SK-N-SH (cell line): ENCODE results near the gene TCN1. TPM values are rescaled to one million over a fixed set of nuclear protein-coding genes. Genes with fewer than 3 reads are reported as not detected.

Experiments used
- CTCF ChIA-PET: fragments of 300-600, 350-600 bp; formaldehyde crosslinking; extraction: SDS; loops from one replicate; lab custom pipeline; 2021; lab: Yijun Ruan, JAX
- POLR2A ChIA-PET: fragments of 350-600 bp; sonication (Branson Sonifier 250); formaldehyde crosslinking; extraction: SDS; loops from one replicate; lab custom pipeline; 2020; ENCODE audit warnings: antibody characterized with exemption, inconsistent platforms; lab: Yijun Ruan, JAX
- DNase-seq: peaks from one replicate; pipeline ENCODE4 v3.0.0; 2012
- H2AFZ ChIP-seq: fragments of 200-600 bp; sonication (generic); 2 replicates; pipeline ENCODE4 v1.8.1; 2016; ENCODE audit warnings: antibody characterized with exemption, mild to moderate bottlenecking, low read depth
- H3F3A ChIP-seq: fragments of 200-600 bp; sonication (generic); replicated peaks from 2 replicates; pipeline ENCODE3; 2016; ENCODE audit warnings: antibody characterized with exemption, mild to moderate bottlenecking; ENCODE audit not compliant: insufficient read depth
- H3K27ac ChIP-seq, 2 experiments: fragments of 200-500 bp in 1 of 2; fragments of 200-600 bp in 1 of 2; sonication (Bioruptor generic) in 1 of 2; sonication (generic), shearing (Covaris generic) in 1 of 2; 2 replicates each; pipeline versions ENCODE4 v1.5.1 to v1.6.1; 2014 to 2016; ENCODE audit warnings: low read depth in 2 of 2, inconsistent platforms in 1 of 2, low read length in 1 of 2, mild to moderate bottlenecking in 1 of 2, mixed read lengths in 1 of 2
- H3K27me3 ChIP-seq: fragments of 200-600 bp; sonication (generic), shearing (Covaris generic); 2 replicates; pipeline ENCODE4 v1.6.1; 2016; ENCODE audit warnings: mixed run types; ENCODE audit not compliant: insufficient read depth
- H3K36me3 ChIP-seq, 2 experiments: fragments of 200-500 bp in 1 of 2; fragments of 200-600 bp in 1 of 2; sonication (Bioruptor generic) in 1 of 2; sonication (generic) in 1 of 2; replicated peaks in 1 of 2; 2 replicates each; pipeline versions ENCODE3 to v1.5.1; 2014 to 2016; ENCODE audit warnings: low read length in 1 of 2, mild to moderate bottlenecking in 1 of 2; ENCODE audit not compliant: insufficient read depth in 2 of 2, control insufficient read depth in 1 of 2
- H3K4me1 ChIP-seq, 2 experiments: fragments of 200-500 bp in 1 of 2; fragments of 200-600 bp in 1 of 2; sonication (Bioruptor generic) in 1 of 2; sonication (generic), shearing (Covaris generic) in 1 of 2; 2 replicates each; pipeline versions ENCODE4 v1.5.1 to v1.6.1; 2014 to 2016; ENCODE audit warnings: low read depth in 1 of 2, low read length in 1 of 2, mixed run types in 1 of 2; ENCODE audit not compliant: insufficient read depth in 2 of 2, control insufficient read depth in 1 of 2
- H3K4me2 ChIP-seq: fragments of 200-600 bp; sonication (generic), shearing (Covaris generic); 2 replicates; pipeline ENCODE4 v1.6.1; 2017; ENCODE audit warnings: mixed run types
- H3K4me3 ChIP-seq, 2 experiments: fragments of 200-500 bp in 1 of 2; fragments of 200-600 bp in 1 of 2; sonication (Bioruptor generic) in 1 of 2; sonication (generic), shearing (Covaris generic) in 1 of 2; 2 replicates each; pipeline versions ENCODE4 v1.5.1 to v1.8.1; 2014 to 2016; ENCODE audit warnings: low read depth in 2 of 2, inconsistent platforms in 1 of 2, low read length in 1 of 2, mild to moderate bottlenecking in 1 of 2, mixed read lengths in 1 of 2, moderate library complexity in 1 of 2
- H3K79me2 ChIP-seq: fragments of 200-600 bp; sonication (generic); 2 replicates; pipeline ENCODE4 v1.8.1; 2017; ENCODE audit warnings: mild to moderate bottlenecking; ENCODE audit not compliant: insufficient read depth
- H3K9ac ChIP-seq: fragments of 200-600 bp; sonication (generic); 2 replicates; pipeline ENCODE4 v1.6.1; 2017; ENCODE audit warnings: mixed run types
- H3K9me2 ChIP-seq: fragments of 200-600 bp; sonication (generic); 2 replicates; pipeline ENCODE4 v1.6.1; 2017; ENCODE audit warnings: mixed run types
- H3K9me3 ChIP-seq: fragments of 200-600 bp; sonication (generic); 2 replicates; pipeline ENCODE4 v1.6.1; 2017; ENCODE audit warnings: mixed run types, mild to moderate bottlenecking, moderate library complexity
- H4K20me1 ChIP-seq: fragments of 200-600 bp; sonication (generic); 2 replicates; pipeline ENCODE4 v1.6.1; 2017; ENCODE audit warnings: mild to moderate bottlenecking, mixed run types; ENCODE audit not compliant: insufficient read depth
- FOSL2 ChIP-seq: IDR thresholded peaks from 2 replicates; pipeline ENCODE4 v1.4.0; 2012; ENCODE audit warnings: low read depth, mild to moderate bottlenecking, moderate library complexity, borderline replicate concordance
- FOXJ3 ChIP-seq: sonication (generic); formaldehyde crosslinking; IDR thresholded peaks from 2 replicates; pipeline ENCODE4 v1.5.1; 2020; ENCODE audit warnings: mild to moderate bottlenecking, missing genetic modification reagents
- FOXM1 ChIP-seq: IDR thresholded peaks from 2 replicates; pipeline ENCODE4 v1.4.0; 2012; ENCODE audit warnings: low read depth, mild to moderate bottlenecking
- GABPA ChIP-seq: IDR thresholded peaks from 2 replicates; pipeline ENCODE4 v1.4.0; 2012; ENCODE audit warnings: low read depth, mild to moderate bottlenecking
- JUND ChIP-seq: IDR thresholded peaks from 2 replicates; pipeline ENCODE4 v1.4.0; 2012
- MEF2A ChIP-seq: IDR thresholded peaks from 2 replicates; pipeline ENCODE4 v1.4.0; 2012; ENCODE audit warnings: low read depth, borderline replicate concordance
- NFIC ChIP-seq: IDR thresholded peaks from 2 replicates; pipeline ENCODE4 v1.4.0; 2012; ENCODE audit warnings: borderline replicate concordance
- NRF1 ChIP-seq: IDR thresholded peaks from 2 replicates; pipeline ENCODE4 v1.6.1; 2012; ENCODE audit warnings: low read depth, mild to moderate bottlenecking, low read length
- POLR2AphosphoS5 ChIP-seq: IDR thresholded peaks from 2 replicates; pipeline ENCODE4 v1.6.1; 2012; ENCODE audit warnings: low read depth, low read length
- SMC3 ChIP-seq: IDR thresholded peaks from 2 replicates; pipeline ENCODE4 v1.6.1; 2012; ENCODE audit warnings: low read depth, low read length, improper control_type of control experiment
- WGBS: methylation state at CpG from one replicate; pipeline ENCODE4 v1.1.6; 2017; ENCODE audit warnings: low lambda C conversion rate; 5-methylcytosine and 5-hydroxymethylcytosine counted together
- polyA plus RNA-seq, 3 experiments: library from polyadenylated mRNA; depleted of rRNA; stranded (reverse); fragments of >200 nt; gene quantifications; 2 replicates each; pipeline ENCODE4 v1.2.3, GENCODE V29; 2012
- TF ChIP-seq, protein P1 (sequence below): fragments of 200-600 bp; sonication (generic); IDR thresholded peaks from 2 replicates; pipeline ENCODE4 v1.6.1; 2017; ENCODE audit warnings: antibody characterized with exemption, mild to moderate bottlenecking, moderate library complexity
- TF ChIP-seq, protein P2 (sequence below): IDR thresholded peaks from 2 replicates; pipeline ENCODE4 v1.4.0; 2012; ENCODE audit warnings: low read depth
- TF ChIP-seq, protein P3 (sequence below): IDR thresholded peaks from 2 replicates; pipeline ENCODE4; 2012
- TF ChIP-seq, protein P4 (sequence below): IDR thresholded peaks from 2 replicates; pipeline ENCODE4 v1.4.0; 2012; ENCODE audit warnings: low read depth, borderline replicate concordance
- TF ChIP-seq, protein P5 (sequence below): fragments of 150-350 bp; IDR thresholded peaks from 2 replicates; pipeline ENCODE4 v1.6.1; 2017; ENCODE audit warnings: antibody characterized with exemption, low read length, low read depth, borderline replicate concordance

Gene TCN1
- polyA plus RNA-seq, 1 of the 3 experiments (the other 2 are of a cell fraction): 0.03 TPM

DNA sequence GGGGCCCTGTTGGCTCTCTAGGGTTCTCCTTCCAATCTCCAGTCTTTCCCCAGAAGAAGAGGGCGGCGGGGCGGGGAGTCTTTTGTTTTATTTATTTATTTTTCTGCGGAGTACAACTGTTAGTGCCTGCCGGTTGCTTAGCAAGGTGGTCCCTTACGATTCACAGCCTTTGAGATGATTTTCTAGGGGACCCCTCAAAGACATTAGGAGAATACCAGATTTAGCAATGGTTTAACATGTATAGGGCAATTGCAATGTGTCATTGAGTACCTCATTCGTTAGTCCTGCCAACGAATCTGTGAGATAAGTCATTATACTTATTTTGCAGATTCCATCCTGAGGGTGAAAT is 55.4 kb downstream of the TCN1 start:
- Histone ChIP-seq H3K27me3 (no peaks in the 10 kb centered on the region), H2AFZ (peak overlapping the region; percentile 97), H3K36me3 (peaks cover 28 to 29% of the 10 kb centered on the region in 2 experiments), H3K79me2 (peaks cover 19% of the 10 kb centered on the region), H3F3A (peaks cover 12% of the 10 kb centered on the region), H3K4me2 (peak overlapping the region; percentile 95), H3K9ac (peak overlapping the region; percentile 76; the same call in 1 of the 2 replicates), H3K4me1 (peaks cover 0 to 5% of the 10 kb centered on the region in 2 experiments; a peak in 2 of 4 replicates), H3K9me2 (no peaks in the 10 kb centered on the region), H4K20me1 (no peaks in the 10 kb centered on the region), H3K9me3 (no peaks in the 10 kb centered on the region), H3K27ac (peak overlapping the region in 1 of 2 experiments; percentile 55; a peak in 2 of 4 replicates), H3K4me3 (peak overlapping the region; percentile 95)
- ChIA-PET CTCF (interaction anchor here (1.2 to 5.9 kb wide), 2 partner anchors 57 to 382 kb away, joined by 3 to 35 read pairs; partner anchors contain the start of gene STX3), POLR2A (interaction anchor here (0.7 kb wide), 1 partner anchor 55 kb away, joined by 4 read pairs; no protein-coding TSS in a partner anchor)
- TF ChIP-seq, protein P1, sequence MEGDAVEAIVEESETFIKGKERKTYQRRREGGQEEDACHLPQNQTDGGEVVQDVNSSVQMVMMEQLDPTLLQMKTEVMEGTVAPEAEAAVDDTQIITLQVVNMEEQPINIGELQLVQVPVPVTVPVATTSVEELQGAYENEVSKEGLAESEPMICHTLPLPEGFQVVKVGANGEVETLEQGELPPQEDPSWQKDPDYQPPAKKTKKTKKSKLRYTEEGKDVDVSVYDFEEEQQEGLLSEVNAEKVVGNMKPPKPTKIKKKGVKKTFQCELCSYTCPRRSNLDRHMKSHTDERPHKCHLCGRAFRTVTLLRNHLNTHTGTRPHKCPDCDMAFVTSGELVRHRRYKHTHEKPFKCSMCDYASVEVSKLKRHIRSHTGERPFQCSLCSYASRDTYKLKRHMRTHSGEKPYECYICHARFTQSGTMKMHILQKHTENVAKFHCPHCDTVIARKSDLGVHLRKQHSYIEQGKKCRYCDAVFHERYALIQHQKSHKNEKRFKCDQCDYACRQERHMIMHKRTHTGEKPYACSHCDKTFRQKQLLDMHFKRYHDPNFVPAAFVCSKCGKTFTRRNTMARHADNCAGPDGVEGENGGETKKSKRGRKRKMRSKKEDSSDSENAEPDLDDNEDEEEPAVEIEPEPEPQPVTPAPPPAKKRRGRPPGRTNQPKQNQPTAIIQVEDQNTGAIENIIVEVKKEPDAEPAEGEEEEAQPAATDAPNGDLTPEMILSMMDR: no peak
- TF ChIP-seq FOXJ3 (CRISPR knock-in tag): no peak
- TF ChIP-seq POLR2AphosphoS5: 0 out of 2 replicates have a peak, but pooled peaks have one; percentile 14
- no peak for DNase-seq
- WGBS: 14% methylated on average over 8 of the region's 8 CpGs

DNA sequence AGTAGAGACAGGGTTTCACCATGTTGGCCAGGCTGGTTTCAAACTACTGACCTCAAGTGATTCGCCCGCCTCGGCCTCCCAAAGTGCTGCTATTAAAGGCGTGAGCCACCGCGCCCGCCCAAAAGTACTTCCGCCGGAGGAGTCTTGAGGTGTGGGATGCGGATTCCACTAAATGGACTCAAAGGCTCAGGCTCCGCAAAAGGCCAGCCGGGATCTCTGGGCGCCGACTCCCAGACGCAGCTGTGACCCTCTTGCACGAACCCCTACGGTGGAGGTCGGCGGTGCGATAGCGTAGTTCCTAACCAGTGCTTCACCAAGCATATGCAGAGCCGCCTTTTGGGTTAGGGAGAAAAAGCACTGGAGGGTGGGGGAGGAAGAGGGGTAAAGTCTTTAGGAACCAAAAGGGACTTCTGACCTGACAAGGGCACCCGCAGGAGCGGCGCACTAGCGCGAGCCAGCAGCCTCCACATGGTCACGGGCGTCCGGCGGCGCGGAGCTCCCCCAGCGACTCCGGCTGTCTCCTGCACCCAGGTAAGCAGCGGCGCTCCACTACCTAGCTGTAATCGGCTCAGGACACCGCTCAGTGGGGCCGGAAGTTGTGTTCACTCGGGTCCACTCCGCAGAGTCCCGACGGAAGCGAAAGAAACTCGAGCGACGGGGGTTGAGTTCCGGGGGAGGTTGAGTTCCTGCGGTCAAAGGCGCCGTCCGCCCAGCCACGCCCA is 55.9 kb downstream of the TCN1 start, which contains the start of gene MRPL16:
Gene MRPL16 (minus strand): TSS at position 590 of the 722 bp plus-strand sequence. CDS start 120 bp downstream, at position 470.
- DNase-seq: peak; percentile 87
- peaks cover 0 to 5% of the 10 kb centered on the region in 2 experiments; a peak in 2 of 4 replicates for H3K4me1 ChIP-seq
- H3K27ac ChIP-seq: peak within 1 kb of the TSS; percentile 55 to 58; a peak in 3 of 4 replicates
- H3K9me2 ChIP-seq: no peaks in the 10 kb centered on the region
- no peaks in the 10 kb centered on the region for H3K27me3 ChIP-seq
- ChIA-PET CTCF (interaction anchor here (1.3 to 5.9 kb wide), 3 partner anchors 10 to 652 kb away, joined by 3 to 35 read pairs (median 4); partner anchors contain the start of gene STX3), POLR2A (interaction anchor here (0.7 kb wide), 1 partner anchor 55 kb away, joined by 4 read pairs; no protein-coding TSS in a partner anchor)
- peaks cover 19% of the 10 kb centered on the region for H3K79me2 ChIP-seq
- WGBS: 1% methylated on average over 26 of the region's 54 CpGs
- H3F3A ChIP-seq: peaks cover 12% of the 10 kb centered on the region
- peak within 1 kb of the TSS; percentile 95 for H3K4me2 ChIP-seq
- no peaks in the 10 kb centered on the region for H4K20me1 ChIP-seq
- H3K36me3 ChIP-seq: peaks cover 34 to 35% of the 10 kb centered on the region in 2 experiments
- no peaks in the 10 kb centered on the region for H3K9me3 ChIP-seq
- peak within 1 kb of the TSS; percentile 76 for H3K9ac ChIP-seq
- H2AFZ ChIP-seq: peak within 1 kb of the TSS; percentile 97
- peak within 1 kb of the TSS; percentile 95 for H3K4me3 ChIP-seq
- no peak for TF ChIP-seq MEF2A
- TF ChIP-seq FOXM1: no peak
- TF ChIP-seq JUND: peak; percentile 26; the same call in 1 of the 2 replicates
- no peak for TF ChIP-seq SMC3
- TF ChIP-seq NRF1: no peak
- TF ChIP-seq, protein P2, sequence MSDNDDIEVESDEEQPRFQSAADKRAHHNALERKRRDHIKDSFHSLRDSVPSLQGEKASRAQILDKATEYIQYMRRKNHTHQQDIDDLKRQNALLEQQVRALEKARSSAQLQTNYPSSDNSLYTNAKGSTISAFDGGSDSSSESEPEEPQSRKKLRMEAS: peak; percentile 77
- TF ChIP-seq FOSL2: 0 out of 2 replicates have a peak, but pooled peaks have one; percentile 18
- TF ChIP-seq, protein P3, sequence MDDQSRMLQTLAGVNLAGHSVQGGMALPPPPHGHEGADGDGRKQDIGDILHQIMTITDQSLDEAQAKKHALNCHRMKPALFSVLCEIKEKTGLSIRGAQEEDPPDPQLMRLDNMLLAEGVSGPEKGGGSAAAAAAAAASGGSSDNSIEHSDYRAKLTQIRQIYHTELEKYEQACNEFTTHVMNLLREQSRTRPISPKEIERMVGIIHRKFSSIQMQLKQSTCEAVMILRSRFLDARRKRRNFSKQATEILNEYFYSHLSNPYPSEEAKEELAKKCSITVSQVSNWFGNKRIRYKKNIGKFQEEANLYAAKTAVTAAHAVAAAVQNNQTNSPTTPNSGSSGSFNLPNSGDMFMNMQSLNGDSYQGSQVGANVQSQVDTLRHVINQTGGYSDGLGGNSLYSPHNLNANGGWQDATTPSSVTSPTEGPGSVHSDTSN: no peak
- peak; percentile 99 for TF ChIP-seq GABPA
- TF ChIP-seq NFIC: no peak; the same call in 1 of the 2 replicates
- TF ChIP-seq, protein P4, sequence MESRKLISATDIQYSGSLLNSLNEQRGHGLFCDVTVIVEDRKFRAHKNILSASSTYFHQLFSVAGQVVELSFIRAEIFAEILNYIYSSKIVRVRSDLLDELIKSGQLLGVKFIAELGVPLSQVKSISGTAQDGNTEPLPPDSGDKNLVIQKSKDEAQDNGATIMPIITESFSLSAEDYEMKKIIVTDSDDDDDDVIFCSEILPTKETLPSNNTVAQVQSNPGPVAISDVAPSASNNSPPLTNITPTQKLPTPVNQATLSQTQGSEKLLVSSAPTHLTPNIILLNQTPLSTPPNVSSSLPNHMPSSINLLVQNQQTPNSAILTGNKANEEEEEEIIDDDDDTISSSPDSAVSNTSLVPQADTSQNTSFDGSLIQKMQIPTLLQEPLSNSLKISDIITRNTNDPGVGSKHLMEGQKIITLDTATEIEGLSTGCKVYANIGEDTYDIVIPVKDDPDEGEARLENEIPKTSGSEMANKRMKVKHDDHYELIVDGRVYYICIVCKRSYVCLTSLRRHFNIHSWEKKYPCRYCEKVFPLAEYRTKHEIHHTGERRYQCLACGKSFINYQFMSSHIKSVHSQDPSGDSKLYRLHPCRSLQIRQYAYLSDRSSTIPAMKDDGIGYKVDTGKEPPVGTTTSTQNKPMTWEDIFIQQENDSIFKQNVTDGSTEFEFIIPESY: peak; percentile 57; the same call in 1 of the 2 replicates
- TF ChIP-seq, protein P5, sequence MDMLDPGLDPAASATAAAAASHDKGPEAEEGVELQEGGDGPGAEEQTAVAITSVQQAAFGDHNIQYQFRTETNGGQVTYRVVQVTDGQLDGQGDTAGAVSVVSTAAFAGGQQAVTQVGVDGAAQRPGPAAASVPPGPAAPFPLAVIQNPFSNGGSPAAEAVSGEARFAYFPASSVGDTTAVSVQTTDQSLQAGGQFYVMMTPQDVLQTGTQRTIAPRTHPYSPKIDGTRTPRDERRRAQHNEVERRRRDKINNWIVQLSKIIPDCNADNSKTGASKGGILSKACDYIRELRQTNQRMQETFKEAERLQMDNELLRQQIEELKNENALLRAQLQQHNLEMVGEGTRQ: no peak
